HG03565 (cell line): ENCODE results near the gene ADA.
"Not testable (repeated sequence)": the region's sequence is repeated elsewhere in the genome, so short reads cannot be mapped to it uniquely, and the experiment has no call there.

ENCODE experiments used
- ATAC-seq: cut with Tn5 transposase; IDR thresholded peaks from one replicate; pipeline ENCODE4 v1.9.1; 2021; ENCODE audit warnings: mild to moderate bottlenecking, moderate library complexity; ENCODE audit not compliant: unreplicated experiment

The ADA gene

GRCh38 chr20:44651684-44652423, at the start of gene ADA:
Gene ADA, minus strand, starts transcription at chr20:44651699. Its CDS starts 92 bp downstream, at chr20:44651607.
- no peak for ATAC-seq

DNA sequence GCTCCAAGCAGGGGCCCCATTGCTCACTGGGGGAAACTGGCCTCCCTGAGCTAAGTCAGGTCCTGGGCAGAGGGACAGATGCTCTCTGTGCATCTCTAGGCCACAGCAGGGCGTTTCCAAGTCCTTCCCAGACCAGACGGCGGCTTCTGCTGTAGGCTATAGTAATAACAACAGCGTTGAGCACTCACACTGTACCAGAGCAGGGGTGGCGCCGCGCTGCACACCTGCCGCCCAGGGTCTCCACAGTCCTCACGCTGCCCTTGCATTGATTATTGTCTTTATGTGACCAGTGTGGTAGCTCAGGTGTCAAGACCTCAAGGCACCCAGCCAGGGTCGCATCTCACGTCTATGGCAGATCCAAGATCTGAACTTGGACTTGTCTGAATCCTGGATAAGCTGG, 48.8 kb upstream of the ADA start:
- no peak for ATAC-seq

DNA sequence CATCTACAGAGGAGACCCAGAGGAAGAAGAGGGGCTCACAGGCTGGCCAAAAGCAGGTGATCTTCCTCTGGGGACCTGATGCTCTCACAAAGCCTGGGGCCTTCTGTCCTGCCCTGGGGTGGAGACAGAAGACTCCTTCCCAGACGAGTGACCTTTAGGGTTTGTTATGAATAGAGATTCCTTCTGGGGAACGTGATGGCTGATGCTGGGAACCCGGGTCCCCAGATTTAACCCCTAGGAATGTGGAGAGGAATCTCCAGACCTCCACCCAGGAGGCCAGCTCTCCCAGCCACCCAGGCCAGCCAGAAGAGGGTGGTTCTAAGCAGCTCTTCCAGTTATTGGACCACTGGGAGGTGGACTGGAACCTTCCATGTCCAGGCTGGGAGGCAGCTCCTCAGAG, 46.9 kb upstream of the ADA start:
- ATAC-seq = no peak

DNA sequence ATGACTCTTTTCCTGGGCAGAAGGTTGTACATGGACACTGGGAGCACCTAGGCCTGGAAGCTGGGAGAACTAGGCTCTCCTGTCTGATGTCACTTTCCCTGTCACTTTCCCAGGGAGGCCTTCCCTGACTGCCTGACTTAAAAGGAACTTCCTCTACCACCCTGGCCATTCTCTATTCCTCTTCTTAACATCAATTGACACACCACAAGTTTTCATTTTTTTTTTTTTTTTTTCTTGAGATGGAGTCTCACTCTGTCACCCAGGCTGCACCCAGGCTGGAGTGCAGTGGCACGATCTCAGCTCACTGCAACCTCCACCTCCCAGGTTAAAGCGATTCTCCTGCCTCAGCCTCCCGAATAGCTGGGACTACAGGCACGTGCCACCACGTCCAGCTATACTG, 45.5 kb upstream of the ADA start:
- not testable (repeated sequence) for ATAC-seq

GRCh38 chr20:44696315-44696714, 44.8 kb upstream of the ADA start:
- no peak for ATAC-seq

DNA sequence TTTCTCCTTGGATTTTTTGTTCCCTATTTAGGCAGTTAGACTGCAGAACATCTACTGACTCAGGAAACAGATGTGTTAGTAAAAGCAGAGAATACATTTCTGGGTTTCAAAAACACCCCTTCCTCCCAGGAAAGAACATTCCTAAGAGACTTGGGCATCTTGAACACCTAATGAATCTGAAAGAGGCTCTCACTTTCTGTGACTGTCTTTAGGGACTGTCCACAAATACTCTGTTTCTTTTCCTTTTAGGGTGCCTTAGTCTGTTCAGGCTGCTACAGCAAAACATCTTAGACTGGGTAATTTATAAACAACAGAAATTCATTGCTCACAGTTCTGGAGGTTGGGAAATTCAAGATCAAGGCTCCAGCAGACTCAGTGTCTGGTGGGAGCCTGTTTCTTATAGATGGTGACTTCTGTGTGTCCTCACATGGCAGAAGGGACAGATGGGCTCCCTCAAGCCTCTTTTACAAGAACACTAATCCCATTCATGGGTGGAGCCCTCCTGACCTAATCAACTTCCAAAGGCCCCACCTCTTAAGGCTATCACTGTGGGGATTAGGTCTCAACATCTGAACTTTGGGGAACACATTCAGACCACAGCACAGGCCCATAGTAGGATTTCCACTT, 44.3 kb upstream of the ADA start:
- no peak for ATAC-seq

DNA sequence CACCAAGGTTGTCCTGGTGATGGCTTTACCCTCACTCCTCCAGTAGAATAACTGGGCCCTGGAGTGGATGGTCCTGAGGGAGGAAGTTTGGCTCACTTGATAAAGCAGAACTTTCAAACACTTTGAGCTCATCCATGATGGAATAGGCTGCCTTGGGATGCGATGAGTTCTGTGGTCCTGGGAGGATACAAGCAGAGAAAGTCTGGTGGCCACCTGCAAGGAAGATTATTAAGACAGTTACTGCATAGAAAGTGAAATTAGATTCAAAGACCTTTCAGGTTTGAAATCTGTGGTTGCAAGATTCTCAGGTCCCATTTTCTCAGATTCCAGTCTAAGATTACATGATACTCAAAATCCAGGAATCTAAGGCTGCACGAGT, 43.8 kb upstream of the ADA start:
- ATAC-seq = no peak

DNA sequence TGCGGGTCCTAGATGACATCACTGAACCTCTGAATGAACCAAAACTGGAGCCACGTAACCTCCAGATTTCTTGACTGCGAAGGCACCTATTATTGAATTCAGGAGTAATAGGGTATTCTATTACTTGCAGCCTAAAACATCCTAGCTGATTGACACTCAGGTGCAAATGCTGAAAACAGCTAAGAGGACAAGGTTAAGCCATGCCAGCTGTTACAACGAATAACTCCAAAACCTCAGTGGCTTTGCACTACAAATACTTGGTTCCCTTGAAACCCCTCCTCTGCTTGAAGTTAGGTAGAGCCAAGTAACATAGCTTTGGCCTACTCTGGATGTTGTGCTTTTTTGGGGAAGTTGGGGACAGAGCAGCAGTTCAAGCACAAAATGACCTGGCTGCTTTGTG, 42.7 kb upstream of the ADA start:
- ATAC-seq = no peak

DNA sequence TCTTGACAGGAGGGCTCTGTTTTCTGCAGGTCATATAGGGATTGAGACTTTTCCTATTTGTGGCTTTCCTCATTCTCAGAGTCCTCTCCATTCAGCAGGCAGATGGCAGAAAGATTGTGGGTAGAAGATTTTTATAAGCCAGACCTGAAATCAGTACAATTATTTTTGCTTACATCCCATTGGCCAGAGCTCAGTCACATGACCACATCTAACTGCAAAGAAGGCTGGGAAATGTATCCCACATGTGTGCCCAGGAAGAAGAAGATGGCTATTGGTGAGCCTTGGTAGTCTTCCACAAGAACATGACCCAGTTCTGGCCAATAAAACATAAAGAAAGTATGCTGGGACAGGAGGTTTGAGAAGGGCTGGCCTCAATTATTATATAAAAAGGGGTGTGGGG, 42.1 kb upstream of the ADA start:
- ATAC-seq = no peak

- no peak for ATAC-seq
These were observed 41.5 kb upstream of the ADA start for GRCh38 chr20:44692932-44693480.

DNA sequence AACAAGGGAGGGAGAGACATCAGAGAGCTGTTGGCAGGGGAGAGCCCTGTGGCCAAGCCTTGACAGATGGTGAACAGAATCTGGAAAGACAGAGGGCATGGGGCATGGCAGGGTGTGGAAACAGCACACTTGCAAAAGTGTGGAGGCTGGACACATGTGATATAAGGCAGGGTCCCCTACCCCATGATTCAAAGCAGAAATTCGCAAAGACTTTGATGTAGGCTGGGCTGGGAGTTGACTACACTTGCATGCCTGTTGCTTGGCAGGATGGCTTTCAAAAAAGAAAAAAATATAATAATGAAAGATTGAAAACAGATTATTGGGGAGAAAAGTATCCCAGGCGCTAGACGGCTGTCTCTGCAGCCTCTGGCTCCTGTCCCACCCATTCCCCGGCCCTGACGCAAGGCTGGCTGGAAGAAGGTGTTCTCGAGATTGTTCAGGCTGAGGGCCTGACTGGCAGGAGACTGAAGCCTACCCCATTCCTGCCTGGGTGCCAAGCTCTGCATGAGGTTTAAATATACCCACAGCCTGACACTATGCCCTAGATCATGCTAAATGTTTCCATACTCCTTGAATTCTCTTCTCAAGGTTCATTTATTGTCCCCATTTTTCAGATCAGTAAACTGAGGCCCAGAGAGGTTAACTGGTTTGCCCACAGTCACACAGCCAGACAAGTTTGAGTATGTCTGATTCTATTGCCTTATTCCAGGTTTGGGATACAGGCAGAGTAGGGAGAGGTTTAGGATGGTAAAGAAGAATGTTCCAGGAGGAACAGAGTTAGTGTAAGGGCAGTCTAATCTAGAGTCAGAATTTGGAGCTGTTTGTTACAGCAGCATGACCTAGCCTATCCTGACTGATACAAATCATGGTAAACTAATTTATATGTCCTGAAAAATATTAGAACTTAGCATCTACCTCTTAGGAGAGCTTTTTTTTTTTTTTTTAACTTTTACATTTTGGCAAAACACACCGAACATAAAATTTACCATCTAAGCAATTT, 40.2 kb upstream of the ADA start:
- no peak for ATAC-seq

GRCh38 chr20:44690781-44691423, 39.4 kb upstream of the ADA start:
- no peak for ATAC-seq

- no peak for ATAC-seq
These were observed 38.3 kb upstream of the ADA start for GRCh38 chr20:44689809-44690208.

GRCh38 chr20:44688053-44688625, 36.6 kb upstream of the ADA start:
- ATAC-seq = no peak

GRCh38 chr20:44686934-44687333, 35.4 kb upstream of the ADA start:
- no peak for ATAC-seq

GRCh38 chr20:44684047-44684967, 32.8 kb upstream of the ADA start:
- ATAC-seq = no peak

GRCh38 chr20:44683263-44684046, 32.0 kb upstream of the ADA start:
- no peak for ATAC-seq

GRCh38 chr20:44681796-44682566, 30.5 kb upstream of the ADA start:
- no peak for ATAC-seq
